SK-N-SH (cell line): ENCODE data around the gene ACTN4. TPM values are rescaled to one million over a fixed set of nuclear protein-coding genes. Genes with fewer than 3 reads are reported as not detected.

Experiments
- CTCF ChIA-PET: fragments of 300-600, 350-600 bp; formaldehyde crosslinking; extraction: SDS; loops from one replicate; lab custom pipeline; 2021; lab: Yijun Ruan, JAX
- POLR2A ChIA-PET: fragments of 350-600 bp; sonication (Branson Sonifier 250); formaldehyde crosslinking; extraction: SDS; loops from one replicate; lab custom pipeline; 2020; ENCODE audit warnings: antibody characterized with exemption, inconsistent platforms; lab: Yijun Ruan, JAX
- DNase-seq: peaks from one replicate; pipeline ENCODE4 v3.0.0; 2012
- H2AFZ ChIP-seq: fragments of 200-600 bp; sonication (generic); 2 replicates; pipeline ENCODE4 v1.8.1; 2016; ENCODE audit warnings: antibody characterized with exemption, mild to moderate bottlenecking, low read depth
- H3F3A ChIP-seq: fragments of 200-600 bp; sonication (generic); replicated peaks from 2 replicates; pipeline ENCODE3; 2016; ENCODE audit warnings: antibody characterized with exemption, mild to moderate bottlenecking; ENCODE audit not compliant: insufficient read depth
- H3K27ac ChIP-seq, 2 experiments: fragments of 200-500 bp in 1 of 2; fragments of 200-600 bp in 1 of 2; sonication (Bioruptor generic) in 1 of 2; sonication (generic), shearing (Covaris generic) in 1 of 2; 2 replicates each; pipeline versions ENCODE4 v1.5.1 to v1.6.1; 2014 to 2016; ENCODE audit warnings: low read depth in 2 of 2, inconsistent platforms in 1 of 2, low read length in 1 of 2, mild to moderate bottlenecking in 1 of 2, mixed read lengths in 1 of 2
- H3K27me3 ChIP-seq: fragments of 200-600 bp; sonication (generic), shearing (Covaris generic); 2 replicates; pipeline ENCODE4 v1.6.1; 2016; ENCODE audit warnings: mixed run types; ENCODE audit not compliant: insufficient read depth
- H3K36me3 ChIP-seq, 2 experiments: fragments of 200-500 bp in 1 of 2; fragments of 200-600 bp in 1 of 2; sonication (Bioruptor generic) in 1 of 2; sonication (generic) in 1 of 2; replicated peaks in 1 of 2; 2 replicates each; pipeline versions ENCODE3 to v1.5.1; 2014 to 2016; ENCODE audit warnings: low read length in 1 of 2, mild to moderate bottlenecking in 1 of 2; ENCODE audit not compliant: insufficient read depth in 2 of 2, control insufficient read depth in 1 of 2
- H3K4me1 ChIP-seq, 2 experiments: fragments of 200-500 bp in 1 of 2; fragments of 200-600 bp in 1 of 2; sonication (Bioruptor generic) in 1 of 2; sonication (generic), shearing (Covaris generic) in 1 of 2; 2 replicates each; pipeline versions ENCODE4 v1.5.1 to v1.6.1; 2014 to 2016; ENCODE audit warnings: low read depth in 1 of 2, low read length in 1 of 2, mixed run types in 1 of 2; ENCODE audit not compliant: insufficient read depth in 2 of 2, control insufficient read depth in 1 of 2
- H3K4me2 ChIP-seq: fragments of 200-600 bp; sonication (generic), shearing (Covaris generic); 2 replicates; pipeline ENCODE4 v1.6.1; 2017; ENCODE audit warnings: mixed run types
- H3K4me3 ChIP-seq, 2 experiments: fragments of 200-500 bp in 1 of 2; fragments of 200-600 bp in 1 of 2; sonication (Bioruptor generic) in 1 of 2; sonication (generic), shearing (Covaris generic) in 1 of 2; 2 replicates each; pipeline versions ENCODE4 v1.5.1 to v1.8.1; 2014 to 2016; ENCODE audit warnings: low read depth in 2 of 2, inconsistent platforms in 1 of 2, low read length in 1 of 2, mild to moderate bottlenecking in 1 of 2, mixed read lengths in 1 of 2, moderate library complexity in 1 of 2
- H3K79me2 ChIP-seq: fragments of 200-600 bp; sonication (generic); 2 replicates; pipeline ENCODE4 v1.8.1; 2017; ENCODE audit warnings: mild to moderate bottlenecking; ENCODE audit not compliant: insufficient read depth
- H3K9ac ChIP-seq: fragments of 200-600 bp; sonication (generic); 2 replicates; pipeline ENCODE4 v1.6.1; 2017; ENCODE audit warnings: mixed run types
- H3K9me2 ChIP-seq: fragments of 200-600 bp; sonication (generic); 2 replicates; pipeline ENCODE4 v1.6.1; 2017; ENCODE audit warnings: mixed run types
- H3K9me3 ChIP-seq: fragments of 200-600 bp; sonication (generic); 2 replicates; pipeline ENCODE4 v1.6.1; 2017; ENCODE audit warnings: mixed run types, mild to moderate bottlenecking, moderate library complexity
- H4K20me1 ChIP-seq: fragments of 200-600 bp; sonication (generic); 2 replicates; pipeline ENCODE4 v1.6.1; 2017; ENCODE audit warnings: mild to moderate bottlenecking, mixed run types; ENCODE audit not compliant: insufficient read depth
- CHD2 ChIP-seq: fragments of 150-350 bp; IDR thresholded peaks from 2 replicates; pipeline ENCODE4 v1.6.1; 2018; ENCODE audit warnings: low read length; ENCODE audit not compliant: partially characterized antibody
- CTCF ChIP-seq: fragments of 200-600 bp; sonication (generic); IDR thresholded peaks from 2 replicates; pipeline ENCODE4 v1.6.1; 2017; ENCODE audit warnings: antibody characterized with exemption, mild to moderate bottlenecking, moderate library complexity
- ELF1 ChIP-seq: IDR thresholded peaks from 2 replicates; pipeline ENCODE4 v1.4.0; 2012
- EZH2phosphoT487 ChIP-seq: fragments of 200-600 bp; sonication (generic); IDR thresholded peaks from 2 replicates; pipeline ENCODE4 v1.6.1; 2017; ENCODE audit warnings: low read depth, mixed run types, mild to moderate bottlenecking, antibody characterized with exemption, moderate library complexity, borderline replicate concordance
- FOSL2 ChIP-seq: IDR thresholded peaks from 2 replicates; pipeline ENCODE4 v1.4.0; 2012; ENCODE audit warnings: low read depth, mild to moderate bottlenecking, moderate library complexity, borderline replicate concordance
- FOXM1 ChIP-seq: IDR thresholded peaks from 2 replicates; pipeline ENCODE4 v1.4.0; 2012; ENCODE audit warnings: low read depth, mild to moderate bottlenecking
- GATA2 ChIP-seq: sonication (generic); formaldehyde crosslinking; IDR thresholded peaks from 2 replicates; pipeline ENCODE4 v1.5.0; 2020; ENCODE audit warnings: mild to moderate bottlenecking, missing genetic modification reagents
- IRF3 ChIP-seq: fragments of 150-350 bp; IDR thresholded peaks from 2 replicates; pipeline ENCODE4 v1.6.1; 2016; ENCODE audit warnings: mild to moderate bottlenecking, low read depth, low read length
- JUND ChIP-seq: IDR thresholded peaks from 2 replicates; pipeline ENCODE4 v1.4.0; 2012
- MEF2A ChIP-seq: IDR thresholded peaks from 2 replicates; pipeline ENCODE4 v1.4.0; 2012; ENCODE audit warnings: low read depth, borderline replicate concordance
- MXI1 ChIP-seq: IDR thresholded peaks from 2 replicates; pipeline ENCODE4 v1.6.1; 2012; ENCODE audit warnings: mild to moderate bottlenecking, low read depth, low read length, improper control_type of control experiment
- NFIC ChIP-seq: IDR thresholded peaks from 2 replicates; pipeline ENCODE4 v1.4.0; 2012; ENCODE audit warnings: borderline replicate concordance
- NRF1 ChIP-seq: IDR thresholded peaks from 2 replicates; pipeline ENCODE4 v1.6.1; 2012; ENCODE audit warnings: low read depth, mild to moderate bottlenecking, low read length
- PBX3 ChIP-seq: IDR thresholded peaks from 2 replicates; pipeline ENCODE4; 2012
- POLR2AphosphoS5 ChIP-seq: IDR thresholded peaks from 2 replicates; pipeline ENCODE4 v1.6.1; 2012; ENCODE audit warnings: low read depth, low read length
- RCOR1 ChIP-seq: fragments of 150-350 bp; IDR thresholded peaks from 2 replicates; pipeline ENCODE4 v1.6.1; 2017; ENCODE audit warnings: antibody characterized with exemption, low read length
- RFX5 ChIP-seq: IDR thresholded peaks from 2 replicates; pipeline ENCODE4 v1.6.1; 2012; ENCODE audit warnings: mild to moderate bottlenecking, improper control_type of control experiment, low read length
- RXRA ChIP-seq: IDR thresholded peaks from 2 replicates; pipeline ENCODE4 v1.4.0; 2012; ENCODE audit warnings: low read depth, mild to moderate bottlenecking, borderline replicate concordance
- SIN3A ChIP-seq: IDR thresholded peaks from 2 replicates; pipeline ENCODE4 v1.6.1; 2012; ENCODE audit warnings: low read depth, mild to moderate bottlenecking, low read length, moderate library complexity, borderline replicate concordance
- SMC3 ChIP-seq: IDR thresholded peaks from 2 replicates; pipeline ENCODE4 v1.6.1; 2012; ENCODE audit warnings: low read depth, low read length, improper control_type of control experiment
- YY1 ChIP-seq: IDR thresholded peaks from 2 replicates; pipeline ENCODE4 v1.4.0; 2012; ENCODE audit warnings: low read depth, mild to moderate bottlenecking
- WGBS: methylation state at CpG from one replicate; pipeline ENCODE4 v1.1.6; 2017; ENCODE audit warnings: low lambda C conversion rate; 5-methylcytosine and 5-hydroxymethylcytosine counted together
- polyA plus RNA-seq, 3 experiments: library from polyadenylated mRNA; depleted of rRNA; stranded (reverse); fragments of >200 nt; gene quantifications; 2 replicates each; pipeline ENCODE4 v1.2.3, GENCODE V29; 2012

ACTN4 gene
- polyA plus RNA-seq, 1 of the 3 experiments (the other 2 are of a cell fraction): 598 TPM

- peak within 1 kb of the TSS; percentile 92 for H3K4me2 ChIP-seq
- no peaks in the 10 kb centered on the region for H3F3A ChIP-seq
- POLR2A ChIA-PET: interaction anchor here (1.0 to 1.5 kb wide), 6 partner anchors 11 to 244 kb away, joined by 4 to 6 read pairs (median 4); partner anchors contain the start of genes ACTN4, FAM98C and PSMD8
- peaks cover 13 to 17% of the 10 kb centered on the region in 2 experiments for H3K36me3 ChIP-seq
- TF ChIP-seq POLR2AphosphoS5 (no peak), RXRA (no peak), MXI1 (no peak), CHD2 (no peak), RFX5 (no peak), JUND (no peak), SIN3A (no peak), ELF1 (no peak), IRF3 (no peak), GATA2 (CRISPR knock-in tag) (no peak), FOSL2 (no peak), NRF1 (no peak), EZH2phosphoT487 (no peak)
- peak within 1 kb of the TSS; percentile 87 for H2AFZ ChIP-seq
- no peaks in the 10 kb centered on the region for H3K27me3 ChIP-seq
- no peaks in the 10 kb centered on the region for H3K9me2 ChIP-seq
- CTCF ChIA-PET: interaction anchor here (1.3 to 2.5 kb wide), 5 partner anchors 17 to 312 kb away, joined by 3 to 9 read pairs (median 6); partner anchors contain the start of genes FAM98C, MRPS12 and SARS2
- H3K9me3 ChIP-seq: no peaks in the 10 kb centered on the region
- H3K4me3 ChIP-seq: peak within 1 kb of the TSS; percentile 94 to 97
- H3K27ac ChIP-seq: peak within 1 kb of the TSS; percentile 56 to 81; a peak in 3 of 4 replicates
- 90% methylated on average over 23 of the region's 28 CpGs for WGBS
- H3K4me1 ChIP-seq: peaks cover 0 to 18% of the 10 kb centered on the region in 2 experiments; a peak in 1 of 4 replicates
- H3K79me2 ChIP-seq: peaks cover 31% of the 10 kb centered on the region
- peak within 1 kb of the TSS; percentile 77 for H3K9ac ChIP-seq
- DNase-seq: no peak
- no peaks in the 10 kb centered on the region for H4K20me1 ChIP-seq
These were observed 29.5 kb upstream of the ACTN4 start, which contains the start of gene MAP4K1 for GRCh38 chr19:38617764-38618589. MAP4K1 (minus strand) TSS chr19:38617953; CDS start chr19:38617895, 58 bp downstream.

- peak; percentile 99 for DNase-seq
- peak within 1 kb of the TSS; percentile 87 for H2AFZ ChIP-seq
- peak within 1 kb of the TSS; percentile 92 for H3K4me2 ChIP-seq
- WGBS: 8% methylated on average over 49 of the region's 64 CpGs
- no peaks in the 10 kb centered on the region for H3F3A ChIP-seq
- no peaks in the 10 kb centered on the region for H3K9me3 ChIP-seq
- H3K4me1 ChIP-seq: peaks cover 0 to 18% of the 10 kb centered on the region in 2 experiments; a peak in 1 of 4 replicates
- ChIA-PET POLR2A (interaction anchor here (0.5 to 1.5 kb wide), 10 partner anchors 12 to 245 kb away, joined by 3 to 6 read pairs (median 4); partner anchors contain the start of genes ACTN4, FAM98C and PSMD8), CTCF (interaction anchor here (0.6 to 2.5 kb wide), 5 partner anchors 9 to 216 kb away, joined by 3 to 9 read pairs (median 6); partner anchors contain the start of gene FAM98C)
- H3K9me2 ChIP-seq: no peaks in the 10 kb centered on the region
- peak within 1 kb of the TSS; percentile 76 to 81 for H3K27ac ChIP-seq
- H3K79me2 ChIP-seq: peaks cover 31% of the 10 kb centered on the region
- peaks cover 16 to 20% of the 10 kb centered on the region in 2 experiments for H3K36me3 ChIP-seq
- H3K9ac ChIP-seq: peak within 1 kb of the TSS; percentile 90
- H4K20me1 ChIP-seq: no peaks in the 10 kb centered on the region
- peak within 1 kb of the TSS; percentile 94 to 97 for H3K4me3 ChIP-seq
- no peaks in the 10 kb centered on the region for H3K27me3 ChIP-seq
- no peak for TF ChIP-seq SMC3
- peak; percentile 81; the same call in 1 of the 2 replicates for TF ChIP-seq ELF1
- TF ChIP-seq YY1: 0 out of 2 replicates have a peak, but pooled peaks have one; percentile 20
- TF ChIP-seq CTCF: no peak
- no peak for TF ChIP-seq MEF2A
- no peak for TF ChIP-seq NFIC
- TF ChIP-seq RXRA: no peak
- peak; percentile 87 for TF ChIP-seq POLR2AphosphoS5
- TF ChIP-seq FOSL2: no peak
- no peak for TF ChIP-seq FOXM1
- no peak for TF ChIP-seq RCOR1
- no peak for TF ChIP-seq PBX3
- peak; percentile 43 for TF ChIP-seq CHD2
These were observed 28.7 kb upstream of the ACTN4 start, which contains the start of gene EIF3K for GRCh38 chr19:38618590-38619360. EIF3K (plus strand) TSS chr19:38619188; CDS start chr19:38619269, 81 bp downstream.
